Frontal cortex (tissue), 4 donors: ENCODE data around the gene TBX3. TPM values are rescaled to one million over a fixed set of nuclear protein-coding genes. Genes with fewer than 3 reads are reported as not detected.
A peak's percentile ranks its signal among the peaks of the same experiment; 100 is the strongest.

ENCODE experiments used
- DNase-seq, 2 donors: peaks; one replicate each; pipeline ENCODE4 v3.0.0; 2012; ENCODE audit warnings: low spot score in 2 of 2
- FAIRE-seq: peaks from 2 replicates; lab custom pipeline; 2012; peaks lifted over from hg19 to GRCh38; lab: Jason Lieb, UNC
- total RNA-seq: library from RNA; depleted of rRNA; stranded (reverse); fragments of >200 nt; gene quantifications from one replicate; pipeline ENCODE4 v1.2.3, GENCODE V29; 2014
- donor health status: control.
- donor health status: control.
- donor health status: control.

Gene TBX3
- total RNA-seq, 1 donor from 2014 or later, result 1.6 TPM

- no peak for FAIRE-seq
Measured at GRCh38 chr12:114671443-114672411, 12.2 kb downstream of the TBX3 start.

GRCh38 chr12:114671066-114671442, 12.9 kb downstream of the TBX3 start:
- FAIRE-seq (no peak), DNase-seq (peak in 1 of 2 donors; percentile 22)

More at GRCh38 chr12:114671443-114672411, 12.2 kb downstream of the TBX3 start:
- peak in 1 of 2 donors; percentile 31 for DNase-seq

DNA sequence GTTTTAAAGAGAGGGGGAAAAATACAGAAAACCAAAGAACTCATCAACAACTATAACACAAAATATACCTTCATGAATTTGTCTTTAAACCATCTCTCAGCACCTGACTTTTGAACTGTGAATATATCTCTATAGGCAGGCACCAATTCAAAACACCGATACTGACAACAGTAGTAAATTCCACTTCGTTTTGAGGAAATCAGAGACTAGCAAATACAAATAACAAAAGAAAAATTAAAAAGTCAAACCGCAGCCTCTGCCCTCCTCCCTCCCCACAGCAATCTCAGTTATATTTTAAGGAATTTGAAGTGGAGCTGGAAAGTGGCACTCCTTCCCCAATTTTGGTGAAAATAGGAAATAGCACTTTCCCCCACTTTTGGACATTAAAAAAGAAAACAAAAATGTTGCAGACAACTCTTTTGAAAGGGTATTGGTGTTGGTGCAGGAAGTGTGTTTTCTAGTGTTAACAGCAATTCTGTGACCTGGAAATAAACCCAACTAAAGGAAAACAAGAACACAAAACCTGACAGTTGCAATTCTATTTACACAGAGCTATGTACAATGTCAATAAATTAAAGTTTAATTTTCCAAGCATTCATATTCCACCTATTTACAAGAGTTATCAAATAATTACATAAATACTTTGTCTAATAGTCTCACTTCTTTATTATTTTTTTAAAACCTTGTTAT, 13.5 kb downstream of the TBX3 start:
- DNase-seq (peak in 1 of 2 donors; percentile 23), FAIRE-seq (no peak)

- FAIRE-seq, result no peak
- peak in 1 of 2 donors; percentile 22 for DNase-seq
Measured at GRCh38 chr12:114669401-114670290, 14.3 kb downstream of the TBX3 start.

- no peak for FAIRE-seq
- DNase-seq, result peak in 1 of 2 donors; percentile 19
Measured at GRCh38 chr12:114668886-114669288, 15.1 kb downstream of the TBX3 start.

- DNase-seq, result peak; percentile 75 to 86
- no peak for FAIRE-seq
Measured at GRCh38 chr12:114668151-114668885, 15.7 kb downstream of the TBX3 start.

DNA sequence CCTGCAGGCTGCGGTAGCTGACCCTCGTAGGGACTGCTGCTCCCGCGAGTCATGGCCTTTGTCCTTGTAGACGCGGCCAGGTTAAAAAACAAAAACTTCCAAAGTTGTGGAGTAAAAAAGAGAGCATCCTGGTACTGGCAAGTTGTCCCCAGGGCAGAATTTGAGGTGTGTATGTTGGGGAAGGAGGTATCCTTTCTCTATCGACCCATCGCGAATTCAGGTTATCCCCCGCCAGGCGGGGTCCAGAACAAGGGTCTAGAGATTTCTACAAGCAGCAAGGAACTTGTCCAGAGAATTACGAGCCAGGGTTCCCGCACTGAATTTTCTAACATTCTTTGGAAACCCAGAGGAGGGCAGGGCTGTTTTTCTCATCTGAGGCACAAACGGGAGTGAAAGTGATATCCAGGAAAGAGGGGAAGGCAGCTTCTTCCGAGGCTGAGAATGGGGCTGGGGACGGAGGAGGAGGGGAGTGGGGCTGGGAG, 16.3 kb downstream of the TBX3 start:
- DNase-seq, result peak in 1 of 2 donors; percentile 19
- FAIRE-seq, result no peak

DNA sequence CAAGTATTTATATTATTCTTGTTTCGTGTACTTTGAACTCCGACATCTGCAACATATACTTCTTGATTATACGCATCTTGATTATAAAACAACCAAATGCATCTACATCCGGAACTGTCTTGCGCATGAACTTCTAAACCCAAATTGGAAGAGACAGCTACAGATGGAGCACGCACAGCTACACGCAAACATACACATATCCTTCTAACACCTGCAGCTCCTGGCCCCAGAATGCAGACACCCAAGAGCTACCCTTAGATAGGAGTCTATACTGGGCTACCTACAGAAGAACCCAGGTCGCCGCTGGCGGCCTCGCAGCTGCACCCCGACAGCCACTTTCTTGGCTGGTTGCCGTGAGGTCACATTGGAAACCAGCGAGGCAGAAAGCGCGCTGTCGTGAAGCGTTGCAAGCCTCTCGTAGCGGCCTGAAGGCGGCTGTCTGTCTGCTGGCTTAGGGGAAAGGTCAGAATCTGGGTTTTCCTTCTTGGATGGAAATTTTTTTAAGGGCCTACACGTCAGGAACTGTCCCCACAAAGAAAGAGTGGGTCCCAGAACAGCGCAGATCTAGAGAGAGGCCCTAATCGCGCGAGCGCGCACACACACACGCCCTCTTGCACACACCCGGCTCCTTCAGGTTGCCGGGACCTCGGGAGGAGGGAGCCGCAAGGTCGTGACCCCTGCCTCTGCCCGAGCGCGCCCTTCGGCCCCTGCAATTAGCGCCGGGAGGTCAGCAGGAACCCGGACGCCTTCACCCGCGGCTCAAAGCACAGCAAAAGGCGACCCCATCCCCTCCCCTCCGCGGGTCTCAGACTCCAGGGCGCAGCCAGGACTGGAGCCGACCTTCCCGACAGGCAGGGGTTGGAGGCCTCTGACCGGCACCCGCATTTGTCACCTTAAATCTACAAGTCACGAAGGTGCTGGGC, 17.0 kb downstream of the TBX3 start:
- peak in 1 of 2 donors; percentile 14 for DNase-seq
- FAIRE-seq, result no peak

DNA sequence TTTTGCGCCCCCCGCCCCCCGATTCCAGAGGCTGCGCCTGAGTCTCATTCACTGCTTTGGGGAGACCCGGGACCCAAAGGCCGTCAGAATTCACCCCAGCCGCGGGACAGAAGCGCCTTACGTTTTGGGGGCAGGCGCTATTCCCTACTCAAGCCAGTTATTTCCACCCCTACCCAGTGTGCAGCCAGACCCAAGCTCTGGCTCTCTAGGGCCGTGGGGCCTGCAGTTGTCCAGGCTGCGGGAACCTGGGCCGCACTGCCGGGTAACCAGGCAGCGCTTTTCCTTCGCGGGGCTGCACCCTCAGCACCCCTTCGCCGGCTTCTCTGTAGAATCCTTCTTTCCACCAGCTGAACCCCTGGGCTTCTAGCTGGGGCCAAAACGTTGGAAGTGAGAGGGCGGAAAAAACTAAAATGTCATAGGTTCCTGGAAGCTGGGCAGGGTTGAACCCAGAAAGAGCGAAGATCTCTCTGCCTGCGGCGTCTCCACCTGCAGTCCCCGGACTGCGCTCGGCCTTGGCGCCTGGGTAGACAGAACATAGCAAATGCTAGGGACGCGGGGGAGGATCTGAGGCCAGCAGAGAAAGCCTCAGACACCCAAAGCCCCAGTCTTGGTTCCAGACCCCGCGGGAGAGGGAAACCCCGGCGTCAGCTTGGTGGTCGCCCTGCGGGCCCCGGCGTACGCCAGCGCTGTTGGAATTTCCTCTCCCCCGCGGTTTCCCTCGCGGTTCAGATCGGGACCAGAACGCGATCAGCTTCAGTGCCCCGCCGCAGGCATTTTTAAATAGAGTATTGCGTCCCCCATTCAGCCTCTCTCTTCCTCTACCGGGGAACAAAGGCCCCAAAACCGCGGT, 18.3 kb downstream of the TBX3 start:
- DNase-seq (peak in 1 of 2 donors; percentile 10), FAIRE-seq (no peak)

DNA sequence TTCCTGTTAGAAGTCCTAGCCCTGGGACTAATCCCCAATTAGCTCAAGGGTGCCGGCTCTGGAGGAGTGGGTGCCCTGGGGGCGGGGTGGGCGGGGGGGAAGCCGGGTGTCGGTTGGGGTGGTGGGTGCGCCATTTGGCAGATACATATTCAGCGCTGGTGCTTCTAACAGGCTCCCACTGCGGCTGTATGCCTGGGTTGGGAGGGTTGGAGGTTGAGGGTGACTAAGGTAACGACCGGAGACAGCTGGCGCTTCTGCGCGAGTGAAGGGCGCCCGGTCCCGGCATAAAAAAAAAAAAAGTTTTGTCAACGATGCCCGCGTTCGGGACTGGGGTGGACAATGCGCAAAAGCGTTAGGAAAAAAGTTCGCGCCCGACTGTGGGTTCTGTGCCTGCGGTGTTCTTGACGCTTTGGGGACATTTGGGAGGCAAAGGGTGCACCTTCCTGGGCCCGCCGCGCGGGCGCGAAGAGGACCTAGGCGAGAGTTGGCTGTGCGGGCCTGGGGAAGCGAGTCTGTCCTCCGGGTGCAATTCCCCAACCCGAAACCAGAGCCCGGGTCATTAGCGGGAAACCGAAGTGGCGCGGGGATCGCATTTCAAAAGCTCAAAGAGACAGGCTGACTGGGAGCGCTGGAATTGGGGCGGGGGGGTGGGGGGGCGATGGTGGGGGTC, 19.2 kb downstream of the TBX3 start:
- FAIRE-seq (no peak), DNase-seq (no peak)

- DNase-seq (peak; percentile 50 to 76), FAIRE-seq (no peak)
Measured at GRCh38 chr12:114662512-114663177, 21.3 kb downstream of the TBX3 start.

GRCh38 chr12:114661245-114661644, 22.7 kb downstream of the TBX3 start:
- FAIRE-seq, result no peak

DNA sequence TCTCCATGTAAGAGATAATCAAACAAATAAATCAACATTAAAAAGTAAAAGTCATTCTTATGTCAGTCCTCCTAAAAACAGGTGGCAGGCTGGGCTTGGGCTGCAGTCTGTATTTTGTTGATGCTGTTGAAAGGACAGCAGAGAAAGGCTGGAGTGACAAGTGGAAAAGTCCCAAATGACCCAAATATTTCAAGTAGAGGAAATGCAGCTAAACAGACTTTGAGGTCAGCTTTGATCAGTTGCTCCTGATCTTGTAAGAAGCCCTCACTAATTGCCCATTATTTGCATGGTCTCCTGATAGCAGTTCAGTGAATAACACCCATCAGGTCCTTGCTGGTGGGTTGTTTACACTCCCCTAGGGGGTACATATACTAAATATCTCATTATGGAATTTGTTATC, 24.9 kb downstream of the TBX3 start:
- no peak for FAIRE-seq
- DNase-seq, result no peak

More at GRCh38 chr12:114661245-114661644, 22.7 kb downstream of the TBX3 start:
- DNase-seq, result no peak

DNA sequence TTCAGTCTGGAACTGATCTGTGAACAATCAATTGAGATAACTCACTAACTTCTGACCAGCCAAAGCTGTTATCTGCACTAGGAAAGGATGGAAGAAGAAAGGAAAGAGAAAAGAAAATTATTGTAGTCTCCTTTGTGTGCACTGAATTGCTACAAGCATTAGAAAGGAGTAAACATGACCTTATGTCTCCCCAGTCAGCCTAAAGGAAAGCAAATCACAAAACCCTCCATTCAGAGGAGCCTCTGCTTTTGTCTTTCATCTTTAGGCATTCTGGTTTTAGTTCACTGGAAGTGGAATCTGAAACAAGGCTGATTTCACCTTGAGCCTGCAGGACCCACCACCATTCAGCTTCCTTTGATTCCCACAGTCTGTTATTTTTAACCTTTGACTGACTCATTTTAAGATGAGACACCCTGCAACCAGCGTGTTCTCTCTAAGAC, 26.0 kb downstream of the TBX3 start:
- no peak for DNase-seq
- FAIRE-seq, result no peak

DNA sequence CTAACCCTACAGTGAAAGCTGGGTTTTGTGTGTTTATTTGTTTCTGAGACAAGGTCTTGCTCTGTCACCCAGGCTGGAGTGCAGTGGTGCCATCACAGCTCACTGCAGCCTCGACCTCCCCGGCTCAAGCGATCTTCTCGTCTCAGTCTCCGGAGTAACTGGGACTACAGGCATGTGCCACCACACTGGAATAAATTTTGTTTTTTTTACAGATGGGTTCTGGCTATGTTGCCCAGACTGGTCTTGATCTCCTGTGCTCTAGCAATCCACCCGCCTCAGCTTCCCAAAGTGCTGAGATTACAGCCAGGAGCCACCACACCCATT, 26.4 kb downstream of the TBX3 start:
- FAIRE-seq, result no peak
- DNase-seq, result no peak
